OCI-LY7 (cell line): ENCODE data around the gene SNAP91. TPM values are rescaled to one million over a fixed set of nuclear protein-coding genes. Genes with fewer than 3 reads are reported as not detected.

Source experiments
- BruUV-seq: library from RNA; stranded (reverse); fragments of 400-500 nt; replicated peaks from 2 replicates; lab custom pipeline; 2021; lab: Mats Ljungman, UMichigan
- CTCF ChIA-PET: fragments of 300-600 bp; sonication (Branson Sonifier 250); formaldehyde crosslinking; loops from one replicate; lab custom pipeline; 2022; ENCODE audit warnings: antibody characterized with exemption; ENCODE audit not compliant: unreplicated experiment; lab: Charles Lee
- POLR2A ChIA-PET: fragments of 300-600 bp; sonication (Branson Sonifier 250); formaldehyde crosslinking; loops from one replicate; lab custom pipeline; 2022; ENCODE audit warnings: antibody characterized with exemption; lab: Charles Lee
- DNase-seq: peaks from one replicate; pipeline ENCODE4 v3.0.0-alpha.2; 2015; ENCODE audit warnings: low spot score
- H2AFZ ChIP-seq: fragments of 200-600 bp; sonication (generic), shearing (Covaris generic); 2 replicates; pipeline ENCODE4 v1.6.1; 2014; ENCODE audit warnings: mild to moderate bottlenecking, antibody characterized with exemption, low read length, moderate library complexity
- H3K27ac ChIP-seq: fragments of 200-600 bp; sonication (generic); 2 replicates; pipeline ENCODE4 v1.5.1; 2014; ENCODE audit warnings: mixed run types, low read depth, mild to moderate bottlenecking, moderate library complexity, low read length, inconsistent platforms; ENCODE audit not compliant: poor library complexity, severe bottlenecking
- H3K36me3 ChIP-seq: fragments of 200-600 bp; sonication (generic); 2 replicates; pipeline ENCODE4 v1.6.1; 2014; ENCODE audit warnings: mild to moderate bottlenecking, antibody characterized with exemption, low read length, moderate library complexity, mixed read lengths; ENCODE audit not compliant: insufficient read depth
- H3K4me1 ChIP-seq: fragments of 200-600 bp; sonication (generic); 2 replicates; pipeline ENCODE4 v1.5.1; 2014; ENCODE audit warnings: mild to moderate bottlenecking, low read length; ENCODE audit not compliant: insufficient read depth, poor library complexity, severe bottlenecking
- H3K4me2 ChIP-seq: fragments of 200-600 bp; sonication (generic); 2 replicates; pipeline ENCODE4 v1.6.1; 2014; ENCODE audit warnings: mild to moderate bottlenecking, low read length
- H3K4me3 ChIP-seq: fragments of 200-600 bp; sonication (generic); 2 replicates; pipeline ENCODE4 v1.5.1; 2014; ENCODE audit warnings: mild to moderate bottlenecking, low read depth, low read length; ENCODE audit not compliant: poor library complexity, severe bottlenecking
- H3K79me2 ChIP-seq: fragments of 200-600 bp; sonication (generic); 2 replicates; pipeline ENCODE4 v1.6.1; 2016; ENCODE audit warnings: low read depth, mild to moderate bottlenecking, low read length, moderate library complexity, mixed read lengths; ENCODE audit not compliant: insufficient read depth
- H3K9me2 ChIP-seq: fragments of 200-600 bp; sonication (generic); 2 replicates; pipeline ENCODE4 v1.6.1; 2016; ENCODE audit warnings: mild to moderate bottlenecking, low read length, mixed read lengths; ENCODE audit not compliant: insufficient read depth
- H3K9me3 ChIP-seq: fragments of 200-600 bp; sonication (generic); 2 replicates; pipeline ENCODE4 v1.6.1; 2014; ENCODE audit warnings: mild to moderate bottlenecking, mixed run types, low read length, mixed read lengths
- H4K20me1 ChIP-seq: fragments of 200-600 bp; sonication (generic); 2 replicates; pipeline ENCODE4 v1.6.1; 2014; ENCODE audit warnings: mild to moderate bottlenecking, antibody characterized with exemption, low read length, moderate library complexity, mixed read lengths; ENCODE audit not compliant: insufficient read depth
- CTCF ChIP-seq: fragments of 200-600 bp; sonication (generic); conservative IDR thresholded peaks from 2 replicates; pipeline ENCODE4 v1.5.1; 2014; ENCODE audit warnings: mild to moderate bottlenecking, antibody characterized with exemption, low read length, moderate library complexity, mixed read lengths
- EZH2phosphoT487 ChIP-seq: fragments of 200-600 bp; sonication (generic); IDR thresholded peaks from 2 replicates; pipeline ENCODE4 v1.6.1; 2018; ENCODE audit warnings: low read depth, borderline replicate concordance, mild to moderate bottlenecking, mixed run types, antibody characterized with exemption, low read length, moderate library complexity, mixed read lengths
- intact Hi-C: fragments of 100-400 bp; cut with micrococcal nuclease; formaldehyde crosslinking; loops from one replicate; pipeline ENCODE4 v1.10.0; 2022; ENCODE audit not compliant: unreplicated experiment
- total RNA-seq, 2 experiments: library from RNA; depleted of rRNA in 1 of 2; stranded (reverse); fragments of >200 nt in 1 of 2; shearing (Covaris generic) in 1 of 2; gene quantifications; 2 replicates each; pipeline ENCODE4 v1.2.3, GENCODE V29; 2014 to 2022

The SNAP91 gene
- total RNA-seq, 2 experiments from 2014 or later: not detected

- ChIA-PET CTCF (no interaction called here), POLR2A (interaction anchor here (0.6 kb wide), 1 partner anchor 1378 kb away, joined by 3 read pairs; no protein-coding TSS in a partner anchor)
- Histone ChIP-seq H3K9me2 (no peaks in the 10 kb centered on the region), H3K4me1 (no peaks in the 10 kb centered on the region), H2AFZ (no peak overlapping the region), H3K4me2 (no peak overlapping the region), H3K9me3 (no peaks in the 10 kb centered on the region), H3K27ac (no peak overlapping the region), H3K36me3 (no peaks in the 10 kb centered on the region), H3K79me2 (no peaks in the 10 kb centered on the region), H4K20me1 (no peaks in the 10 kb centered on the region), H3K4me3 (no peak overlapping the region)
- no peak for TF ChIP-seq EZH2phosphoT487
- no peak for TF ChIP-seq CTCF
- DNase-seq: no peak
- intact Hi-C loops: no loop called here
- no TSS peak for BruUV-seq
Measured at GRCh38 chr6:83702749-83703148, 6.2 kb downstream of the SNAP91 start.

GRCh38 chr6:83702077-83702476 lies 6.8 kb downstream of the SNAP91 start:
- BruUV-seq: no TSS peak
- POLR2A ChIA-PET: interaction anchor here (0.6 kb wide), 2 partner anchors 469 to 1379 kb away, joined by 3 read pairs; no protein-coding TSS in a partner anchor
- CTCF ChIA-PET: no interaction called here

More at GRCh38 chr6:83702077-83702476, 6.8 kb downstream of the SNAP91 start:
- Histone ChIP-seq H3K36me3 (no peaks in the 10 kb centered on the region), H3K4me3 (no peak overlapping the region), H4K20me1 (no peaks in the 10 kb centered on the region), H3K9me3 (no peaks in the 10 kb centered on the region), H3K79me2 (no peaks in the 10 kb centered on the region), H3K4me2 (no peak overlapping the region), H2AFZ (no peak overlapping the region), H3K9me2 (no peaks in the 10 kb centered on the region), H3K27ac (no peak overlapping the region), H3K4me1 (no peaks in the 10 kb centered on the region)
- no peak for TF ChIP-seq CTCF
- TF ChIP-seq EZH2phosphoT487: no peak
- no peak for DNase-seq
- intact Hi-C loops: no loop called here
